Neural progenitor cell (in vitro differentiated cells): ENCODE data around the gene PON1.

Experiments used
- CTCF ChIP-seq: fragments of 200-600 bp; sonication (generic); IDR thresholded peaks from 2 replicates; pipeline ENCODE4 v1.5.1; 2017; ENCODE audit warnings: antibody characterized with exemption, mild to moderate bottlenecking
- EZH2 ChIP-seq: fragments of 200-600 bp; sonication (generic); IDR thresholded peaks from 2 replicates; pipeline ENCODE4 v1.6.1; 2017; ENCODE audit warnings: antibody characterized with exemption, mild to moderate bottlenecking, moderate library complexity

DNA sequence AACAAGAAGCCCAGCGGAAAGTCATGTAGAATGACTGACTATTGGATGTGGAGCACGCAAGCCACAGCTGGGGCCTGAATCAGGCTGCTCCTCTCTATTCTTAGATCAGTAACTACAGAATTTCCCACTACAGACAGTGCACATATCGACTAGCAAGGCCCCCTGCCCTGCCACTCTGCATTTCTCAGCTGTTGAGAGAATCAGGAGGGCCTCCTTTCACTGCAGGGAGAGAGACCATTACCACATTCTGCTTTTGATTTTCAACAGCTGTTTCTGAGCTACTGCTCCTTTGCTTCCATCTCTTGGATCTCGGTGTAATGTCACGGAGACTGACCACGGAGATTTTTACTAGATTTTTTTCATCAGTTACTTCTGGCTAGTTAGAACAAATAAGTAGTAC is 73.8 kb downstream of the PON1 start:
- TF ChIP-seq CTCF (no peak), EZH2 (no peak)
